ENCODE data around the gene GPD1.
"Not testable (repeated sequence)": the region's sequence is repeated elsewhere in the genome, so short reads cannot be mapped to it uniquely, and the experiment has no call there.

DNA sequence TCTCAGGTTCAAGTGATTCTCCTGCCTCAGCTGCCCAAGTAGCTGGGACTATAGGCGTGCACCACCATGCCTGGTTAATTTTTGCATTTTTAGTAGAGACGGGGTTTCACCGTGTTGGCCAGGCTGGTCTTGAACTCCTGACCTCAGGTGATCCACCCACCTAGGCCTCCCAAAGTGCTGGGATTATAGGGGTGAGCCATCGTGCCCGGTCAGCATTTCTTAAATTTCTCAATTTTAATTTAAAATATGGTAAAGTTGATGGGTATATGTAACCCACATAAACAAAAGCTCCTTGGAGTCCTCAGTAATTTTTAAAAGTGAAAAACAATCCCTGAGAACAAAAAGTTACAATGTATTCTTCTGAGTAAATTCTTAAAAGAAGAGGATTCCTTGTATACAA is 51.1 kb downstream of the GPD1 start:
- TF ChIP-seq, protein P1, sequence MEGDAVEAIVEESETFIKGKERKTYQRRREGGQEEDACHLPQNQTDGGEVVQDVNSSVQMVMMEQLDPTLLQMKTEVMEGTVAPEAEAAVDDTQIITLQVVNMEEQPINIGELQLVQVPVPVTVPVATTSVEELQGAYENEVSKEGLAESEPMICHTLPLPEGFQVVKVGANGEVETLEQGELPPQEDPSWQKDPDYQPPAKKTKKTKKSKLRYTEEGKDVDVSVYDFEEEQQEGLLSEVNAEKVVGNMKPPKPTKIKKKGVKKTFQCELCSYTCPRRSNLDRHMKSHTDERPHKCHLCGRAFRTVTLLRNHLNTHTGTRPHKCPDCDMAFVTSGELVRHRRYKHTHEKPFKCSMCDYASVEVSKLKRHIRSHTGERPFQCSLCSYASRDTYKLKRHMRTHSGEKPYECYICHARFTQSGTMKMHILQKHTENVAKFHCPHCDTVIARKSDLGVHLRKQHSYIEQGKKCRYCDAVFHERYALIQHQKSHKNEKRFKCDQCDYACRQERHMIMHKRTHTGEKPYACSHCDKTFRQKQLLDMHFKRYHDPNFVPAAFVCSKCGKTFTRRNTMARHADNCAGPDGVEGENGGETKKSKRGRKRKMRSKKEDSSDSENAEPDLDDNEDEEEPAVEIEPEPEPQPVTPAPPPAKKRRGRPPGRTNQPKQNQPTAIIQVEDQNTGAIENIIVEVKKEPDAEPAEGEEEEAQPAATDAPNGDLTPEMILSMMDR (IDR thresholded peaks at IDR 0.05): not testable (repeated sequence)
- not testable (repeated sequence) for TF ChIP-seq POLR2A (IDR thresholded peaks at IDR 0.05); EP300 (IDR thresholded peaks at IDR 0.05; ENCODE audit: low read depth)

All from transverse colon (tissue), 3 donors.